NCI-H1436 (cell line): Measurements from ENCODE around the gene GOLGA6L24.
"Not testable (repeated sequence)": the region's sequence is repeated elsewhere in the genome, so short reads cannot be mapped to it uniquely, and the experiment has no call there.

Source experiments
- DNase-seq: peaks from one replicate; lab custom pipeline; 2025; lab: John Stamatoyannopoulos, UW

Gene GOLGA6L24, protein sequence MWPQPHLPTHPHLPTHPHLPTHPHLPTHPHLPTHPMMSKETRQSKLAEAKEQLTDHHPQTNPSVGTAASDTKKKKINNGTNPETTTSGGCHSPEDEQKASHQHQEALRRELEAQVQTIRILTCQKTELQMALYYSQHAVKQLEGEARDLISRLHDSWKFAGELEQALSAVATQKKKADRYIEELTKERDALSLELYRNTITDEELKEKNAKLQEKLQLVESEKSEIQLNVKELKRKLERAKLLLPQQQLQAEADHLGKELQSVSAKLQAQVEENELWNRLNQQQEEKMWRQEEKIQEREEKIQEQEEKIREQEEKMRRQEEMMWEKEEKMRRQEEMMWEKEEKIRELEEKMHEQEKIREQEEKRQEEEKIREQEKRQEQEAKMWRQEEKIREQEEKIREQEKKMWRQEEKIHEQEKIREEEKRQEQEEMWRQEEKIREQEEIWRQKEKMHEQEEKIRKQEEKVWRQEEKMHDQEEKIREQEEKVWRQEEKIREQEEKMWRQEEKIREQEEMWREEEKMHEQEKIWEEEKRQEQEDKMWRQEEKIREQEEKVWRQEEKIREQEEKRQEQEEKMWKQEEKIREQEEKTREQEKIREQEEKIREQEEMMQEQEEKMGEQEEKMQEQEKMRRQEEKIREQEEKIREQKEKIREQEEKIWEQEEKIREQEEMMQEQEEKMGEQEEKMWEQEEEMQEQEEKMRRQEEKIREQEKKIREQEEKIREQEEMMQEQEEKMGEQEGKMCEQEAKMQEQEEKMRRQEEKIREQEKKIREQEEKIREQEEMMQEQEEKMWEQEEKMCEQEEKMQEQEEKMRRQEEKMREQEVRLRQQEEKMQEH

DNA sequence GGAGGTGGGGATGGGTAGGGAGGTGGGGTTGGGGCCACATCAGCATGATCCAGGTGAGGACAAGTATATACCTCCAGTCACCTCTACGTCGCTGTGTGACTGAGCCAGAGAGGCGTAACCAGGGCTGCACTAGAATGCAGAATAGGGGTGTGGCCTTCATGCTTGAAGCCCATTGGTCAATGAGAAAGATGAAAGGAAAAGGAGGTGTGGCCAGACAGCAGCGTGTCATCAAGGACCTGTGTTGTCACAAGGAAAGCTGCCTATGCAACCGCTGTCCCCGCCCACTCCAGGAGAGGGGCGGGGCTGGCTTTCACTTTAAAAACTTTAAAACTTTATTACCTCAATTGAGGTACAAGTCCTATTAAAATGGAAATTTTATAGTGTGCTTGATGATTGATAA is at the start of gene GOLGA6L24:
TSS of gene GOLGA6L24 (minus strand) at position 101 of the 400 bp plus-strand sequence. CDS start at position 40, 61 bp downstream.
- DNase-seq = not testable (repeated sequence)

DNA sequence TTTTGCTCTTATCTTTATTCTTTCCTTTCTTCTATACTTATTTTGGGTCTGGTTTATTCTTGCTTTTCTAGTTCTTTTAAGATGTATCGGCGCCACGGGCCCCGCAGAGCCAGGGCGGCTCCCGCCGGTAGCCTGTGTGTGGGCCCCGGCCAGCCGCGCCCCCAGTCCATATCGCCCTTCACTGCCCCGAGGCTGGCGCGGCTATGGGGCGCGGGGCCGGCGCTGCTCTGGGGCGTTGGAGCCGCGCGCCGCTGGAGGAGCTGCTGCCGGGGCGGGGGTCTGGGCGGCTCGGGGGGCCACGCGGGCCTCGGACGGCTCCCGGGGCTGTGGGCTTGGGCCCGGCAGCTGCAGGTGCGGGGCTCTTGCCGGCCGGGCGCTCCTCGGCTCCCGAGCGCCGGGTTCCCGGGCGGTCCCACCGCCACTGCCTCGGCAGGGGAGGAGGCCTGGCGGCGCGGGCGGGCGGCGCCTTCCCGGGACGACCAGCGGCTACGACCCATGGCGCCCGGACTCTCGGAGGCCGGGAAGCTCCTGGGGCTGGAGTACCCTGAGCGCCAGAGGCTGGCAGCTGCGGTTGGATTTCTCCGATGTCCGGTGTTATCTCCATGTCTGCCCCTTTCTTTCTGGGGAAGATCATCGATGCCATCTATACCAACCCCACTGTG is 45.0 kb upstream of the GOLGA6L24 start:
- DNase-seq = not testable (repeated sequence)

DNA sequence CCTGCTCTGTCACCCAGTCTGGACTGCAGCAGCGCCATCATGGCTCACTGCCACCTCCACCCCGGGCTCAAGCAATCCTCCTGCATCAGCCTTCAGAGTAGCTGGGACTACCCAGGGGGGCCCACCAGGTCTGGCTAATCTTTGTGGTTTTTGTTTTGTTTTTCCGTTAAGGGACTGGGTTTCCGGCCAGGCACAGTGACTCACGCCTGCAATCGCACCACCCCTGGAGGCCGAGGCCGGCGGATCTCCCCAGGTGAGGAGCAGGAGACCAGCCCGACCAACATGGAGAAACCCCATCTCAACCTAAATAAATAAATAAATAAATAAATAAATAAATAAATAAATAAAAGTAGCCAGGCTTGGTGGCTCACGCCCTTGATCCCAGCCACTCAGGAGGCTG is 38.1 kb upstream of the GOLGA6L24 start:
- not testable (repeated sequence) for DNase-seq

DNA sequence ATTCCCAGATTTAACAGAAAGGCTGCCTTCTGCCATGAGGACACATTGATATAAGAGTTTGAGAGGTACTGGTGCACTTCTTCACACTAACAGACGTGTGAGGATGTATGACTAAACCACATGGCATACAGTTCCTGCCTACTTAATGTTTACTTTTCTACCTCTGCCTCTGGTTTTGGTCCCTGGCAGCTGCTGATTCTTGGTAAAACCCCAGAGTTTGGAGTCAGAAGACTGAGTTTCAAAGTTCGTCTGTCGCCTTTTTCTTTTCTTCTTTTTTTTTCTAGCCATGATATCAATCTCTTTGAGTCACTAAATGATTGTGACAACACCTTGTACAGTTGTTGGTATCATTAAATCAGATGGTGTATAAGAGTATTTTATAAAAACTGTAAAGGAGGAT is 22.2 kb upstream of the GOLGA6L24 start:
- DNase-seq = not testable (repeated sequence)

DNA sequence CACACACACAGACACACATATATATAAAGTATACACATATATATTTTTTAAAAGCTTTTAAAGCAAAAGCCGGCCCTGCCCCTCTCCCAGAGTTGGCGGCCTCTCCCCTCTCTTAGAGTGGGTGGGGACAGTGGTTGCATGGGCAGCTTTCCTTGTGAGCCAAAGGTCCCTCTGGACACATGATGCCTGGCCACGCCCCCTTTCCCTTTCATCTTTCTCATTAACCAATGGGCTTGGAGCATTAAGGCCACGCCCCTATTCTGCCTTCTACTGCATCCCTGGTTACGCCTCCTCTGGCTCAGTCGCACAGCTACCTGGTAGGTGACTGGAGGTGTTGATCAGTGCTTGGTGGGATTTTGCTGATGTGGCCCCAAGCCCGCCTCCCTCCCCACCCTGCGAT is 20.5 kb upstream of the GOLGA6L24 start, which contains the start of gene GOLGA8F:
TSS of gene GOLGA8F (plus strand) at position 301 of the 400 bp plus-strand sequence. CDS start at position 399, 98 bp downstream.
- DNase-seq = not testable (repeated sequence)

DNA sequence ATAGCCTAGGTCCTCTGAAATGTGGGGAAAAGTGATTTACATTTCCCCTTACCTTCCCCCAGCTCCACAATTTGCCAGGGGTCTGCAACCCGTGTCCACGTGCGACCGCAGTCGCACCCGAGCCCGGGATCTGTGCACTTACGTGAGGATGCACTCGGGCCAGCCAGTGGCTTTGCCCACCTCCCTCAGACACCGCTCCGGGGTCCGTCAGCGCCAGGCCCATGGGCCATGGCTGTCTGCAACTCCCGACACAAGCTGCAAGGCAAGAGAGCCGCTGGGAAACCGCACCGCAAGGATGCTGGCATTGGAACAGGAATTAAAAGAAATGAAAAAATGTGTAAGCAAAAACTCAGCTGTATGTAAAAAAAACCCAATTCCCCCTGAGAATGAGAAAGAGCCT is 7.6 kb upstream of the GOLGA6L24 start:
- not testable (repeated sequence) for DNase-seq

DNA sequence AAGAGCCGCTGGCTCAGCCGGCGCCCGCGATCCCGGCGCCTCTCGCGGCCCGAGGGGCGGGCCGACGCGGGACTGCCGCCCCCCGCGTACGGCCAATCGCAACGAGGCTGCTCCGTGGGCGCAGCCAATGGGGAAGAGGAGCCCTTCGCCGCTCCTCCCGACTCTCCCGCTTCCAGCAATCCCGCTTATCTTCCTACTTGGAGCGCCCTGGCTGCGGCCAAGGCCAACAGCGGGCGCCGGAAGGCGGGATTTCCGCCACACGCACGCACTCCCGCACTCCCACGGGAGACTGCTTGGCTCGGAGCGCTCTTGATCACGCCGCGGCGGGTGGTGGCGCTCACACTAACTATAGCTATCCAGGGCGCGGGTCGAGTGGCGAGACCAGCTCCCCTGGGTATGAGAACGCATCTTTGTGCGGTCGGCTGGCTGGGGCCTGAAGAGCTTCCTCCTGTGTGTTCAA is 35.7 kb downstream of the GOLGA6L24 start, which contains the start of gene HERC2:
TSS of gene HERC2 (minus strand) at position 51 of the 460 bp plus-strand sequence. CDS start 746 bp downstream, outside the sequence.
- DNase-seq = not testable (repeated sequence)

DNA sequence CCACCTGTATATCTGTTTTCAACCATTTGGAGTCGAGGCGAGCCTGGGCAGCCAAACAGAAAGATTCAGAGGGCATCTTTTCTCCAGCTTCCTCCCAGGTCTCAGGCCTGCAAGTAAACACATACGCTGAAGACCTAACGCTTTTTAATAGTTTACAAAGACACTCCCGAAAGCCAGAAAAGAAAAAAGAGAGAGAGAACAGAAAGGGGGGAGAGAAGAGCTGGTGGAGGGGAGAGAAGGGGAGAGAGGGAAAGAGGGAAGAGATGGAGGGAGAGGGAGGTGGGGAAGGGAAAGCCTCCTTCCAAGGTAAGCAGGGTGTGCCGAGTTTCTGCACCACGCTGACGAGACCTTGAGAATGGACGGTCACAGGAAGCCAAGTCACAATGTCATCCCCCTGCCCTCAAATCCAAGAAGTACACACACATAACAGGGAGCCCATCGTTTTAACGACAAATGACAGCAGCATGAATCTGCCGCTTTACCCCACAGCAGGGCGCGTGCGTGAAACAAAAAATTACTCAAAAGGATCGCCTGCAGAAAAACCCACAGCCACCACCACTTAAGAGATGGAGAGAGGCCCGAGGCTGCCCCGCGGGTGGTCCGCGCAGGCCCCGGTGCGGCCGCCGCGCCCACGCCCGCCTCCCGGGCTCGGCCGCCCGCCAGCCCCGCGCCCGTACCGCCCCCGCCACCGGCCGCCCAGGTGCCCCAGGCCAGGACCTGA is 36.4 kb downstream of the GOLGA6L24 start:
- DNase-seq = not testable (repeated sequence)

DNA sequence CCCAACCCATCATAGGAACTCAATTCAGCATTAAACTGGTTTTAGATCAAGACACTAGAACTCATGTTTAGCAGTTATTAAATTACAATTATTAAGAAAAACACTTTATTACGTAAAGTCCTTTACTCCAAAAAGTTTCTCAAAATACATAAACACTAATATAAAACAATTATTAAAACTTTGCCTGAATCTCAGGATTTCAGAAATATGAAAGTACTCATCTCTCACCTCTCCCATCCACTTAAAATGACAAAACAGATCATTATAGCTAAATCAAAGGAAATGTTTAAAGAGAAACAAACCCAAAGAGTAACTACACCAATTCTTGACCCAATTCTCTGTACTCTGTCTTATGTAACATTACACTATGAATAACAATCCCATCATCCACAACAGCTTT is 38.2 kb downstream of the GOLGA6L24 start:
- DNase-seq = not testable (repeated sequence)

DNA sequence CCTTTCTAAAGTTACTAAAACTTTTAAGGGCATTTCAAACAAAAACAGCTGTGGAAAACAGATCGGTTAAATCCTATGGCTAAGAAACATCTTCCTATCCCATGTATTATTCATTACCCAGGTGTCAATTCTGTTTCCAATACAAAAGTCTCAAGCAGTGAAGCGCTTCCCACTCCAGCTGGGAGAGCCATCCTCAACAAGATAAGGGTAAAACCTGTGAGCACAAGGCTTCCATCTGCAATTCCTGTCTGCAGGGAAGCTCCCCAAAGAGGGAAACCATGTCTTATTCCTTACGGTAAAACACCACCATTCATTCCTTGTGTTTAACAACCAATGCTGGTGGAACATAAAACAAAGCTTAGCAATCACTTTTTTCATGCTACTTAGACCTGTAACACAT is 39.1 kb downstream of the GOLGA6L24 start:
- DNase-seq = not testable (repeated sequence)

DNA sequence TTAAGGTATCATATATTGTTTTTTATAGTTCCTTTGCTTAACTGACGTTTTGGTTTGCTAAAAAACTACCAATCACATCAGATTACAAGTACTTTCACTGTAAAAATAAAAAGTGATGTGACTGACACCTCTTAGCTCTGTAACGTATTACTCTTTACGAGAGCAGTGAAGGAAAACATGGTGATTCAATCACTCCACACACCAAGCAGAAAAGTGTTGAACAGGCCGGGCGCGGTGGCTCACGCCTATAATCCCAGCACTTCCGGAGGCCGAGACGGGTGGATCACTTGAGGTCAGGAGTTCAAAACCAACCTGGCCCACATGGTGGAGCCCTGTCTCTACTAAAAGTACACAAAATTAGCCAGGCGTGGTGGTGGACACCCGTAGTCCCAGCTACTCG is 39.8 kb downstream of the GOLGA6L24 start:
- DNase-seq = not testable (repeated sequence)

DNA sequence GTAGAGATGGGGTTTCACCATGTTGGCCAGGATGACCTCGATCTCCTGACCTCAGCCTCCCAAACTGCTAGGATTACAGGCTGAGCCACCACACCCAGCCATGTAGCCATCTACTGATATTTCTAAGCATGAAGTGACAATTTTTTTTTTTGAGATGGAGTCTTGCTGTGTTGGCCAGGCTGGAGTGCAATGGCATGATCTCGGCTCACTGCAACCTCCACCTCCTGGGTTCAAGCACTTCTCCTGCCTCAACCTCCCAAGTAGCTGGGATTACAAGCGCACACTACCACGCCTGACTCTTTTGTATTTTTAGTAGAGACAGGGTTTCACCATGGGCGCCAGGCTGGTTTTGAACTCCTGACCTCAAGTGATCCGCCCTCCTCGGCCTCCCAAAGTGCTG is 40.9 kb downstream of the GOLGA6L24 start:
- DNase-seq = not testable (repeated sequence)

DNA sequence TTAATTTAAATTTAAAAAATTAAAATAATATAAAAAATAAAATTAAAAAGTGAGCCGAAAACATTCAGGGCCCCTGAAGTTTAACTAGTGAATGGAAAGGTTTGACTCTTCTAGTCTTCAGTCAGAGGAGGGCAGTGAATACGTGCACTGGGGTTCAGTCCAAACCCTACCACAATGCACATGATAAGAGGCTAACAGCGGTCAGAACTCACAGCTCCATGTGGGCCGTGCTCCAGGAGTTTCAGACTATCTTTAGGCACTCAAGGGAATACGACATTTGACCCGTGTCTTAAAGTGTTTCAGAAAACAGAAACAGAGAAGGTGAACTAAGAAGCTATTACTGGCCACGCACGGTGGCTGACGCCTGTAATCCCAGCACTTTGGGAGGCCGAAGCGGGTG is 47.4 kb downstream of the GOLGA6L24 start:
- not testable (repeated sequence) for DNase-seq

DNA sequence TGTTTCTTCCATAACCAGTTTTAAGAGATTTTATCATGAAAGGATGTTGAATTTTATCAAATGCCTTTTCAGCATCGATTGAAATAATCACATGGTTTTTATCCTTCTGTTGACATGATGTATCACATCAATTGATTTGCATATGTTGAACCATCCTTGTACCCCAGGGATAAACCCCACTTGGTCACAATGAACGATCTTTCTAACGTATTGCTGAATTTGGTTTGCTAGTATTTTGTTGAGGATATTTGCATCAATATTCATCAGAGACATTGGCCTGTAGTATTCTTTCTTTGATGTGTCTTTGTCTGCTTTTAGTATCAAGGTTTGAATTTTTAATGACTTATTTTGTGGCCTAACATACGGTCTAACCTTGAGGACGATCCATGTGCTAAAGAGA is 49.2 kb downstream of the GOLGA6L24 start:
- not testable (repeated sequence) for DNase-seq
